ENCODE measurements around the gene CLPSL2.

The CLPSL2 gene

DNA sequence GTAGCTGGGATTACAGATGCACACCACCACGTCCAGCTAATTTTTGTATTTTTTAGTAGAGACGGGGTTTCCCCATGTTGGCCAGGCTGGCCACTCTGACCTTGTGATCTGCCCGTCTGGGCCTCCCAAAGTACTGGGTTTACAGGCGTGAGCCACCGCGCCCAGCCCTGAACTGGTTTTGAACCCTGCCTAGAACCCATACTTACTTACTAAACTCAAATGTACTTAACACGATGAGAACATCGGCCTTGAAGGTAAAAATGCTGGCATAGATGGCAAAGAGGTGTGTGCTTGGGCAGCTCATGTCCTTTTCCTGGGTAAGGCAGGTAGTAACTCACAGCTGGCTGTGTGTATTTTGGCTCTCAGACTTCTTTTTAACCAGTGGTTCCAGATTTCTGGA is 42.8 kb upstream of the CLPSL2 start:
- no peak for TF ChIP-seq ZBTB7A (IDR thresholded peaks at IDR 0.05; ENCODE audit: low read depth)
- TF ChIP-seq TCF12 (IDR thresholded peaks at IDR 0.05; ENCODE audit: low read depth) = no peak
- TF ChIP-seq CEBPB (IDR thresholded peaks at IDR 0.05) = no peak
- no peak for TF ChIP-seq EP300 (IDR thresholded peaks at IDR 0.05; ENCODE audit: borderline replicate concordance)
- TF ChIP-seq NFIC (IDR thresholded peaks at IDR 0.05) = no peak
- TF ChIP-seq TEAD4 (IDR thresholded peaks at IDR 0.05) = no peak
- TF ChIP-seq, protein P1, sequence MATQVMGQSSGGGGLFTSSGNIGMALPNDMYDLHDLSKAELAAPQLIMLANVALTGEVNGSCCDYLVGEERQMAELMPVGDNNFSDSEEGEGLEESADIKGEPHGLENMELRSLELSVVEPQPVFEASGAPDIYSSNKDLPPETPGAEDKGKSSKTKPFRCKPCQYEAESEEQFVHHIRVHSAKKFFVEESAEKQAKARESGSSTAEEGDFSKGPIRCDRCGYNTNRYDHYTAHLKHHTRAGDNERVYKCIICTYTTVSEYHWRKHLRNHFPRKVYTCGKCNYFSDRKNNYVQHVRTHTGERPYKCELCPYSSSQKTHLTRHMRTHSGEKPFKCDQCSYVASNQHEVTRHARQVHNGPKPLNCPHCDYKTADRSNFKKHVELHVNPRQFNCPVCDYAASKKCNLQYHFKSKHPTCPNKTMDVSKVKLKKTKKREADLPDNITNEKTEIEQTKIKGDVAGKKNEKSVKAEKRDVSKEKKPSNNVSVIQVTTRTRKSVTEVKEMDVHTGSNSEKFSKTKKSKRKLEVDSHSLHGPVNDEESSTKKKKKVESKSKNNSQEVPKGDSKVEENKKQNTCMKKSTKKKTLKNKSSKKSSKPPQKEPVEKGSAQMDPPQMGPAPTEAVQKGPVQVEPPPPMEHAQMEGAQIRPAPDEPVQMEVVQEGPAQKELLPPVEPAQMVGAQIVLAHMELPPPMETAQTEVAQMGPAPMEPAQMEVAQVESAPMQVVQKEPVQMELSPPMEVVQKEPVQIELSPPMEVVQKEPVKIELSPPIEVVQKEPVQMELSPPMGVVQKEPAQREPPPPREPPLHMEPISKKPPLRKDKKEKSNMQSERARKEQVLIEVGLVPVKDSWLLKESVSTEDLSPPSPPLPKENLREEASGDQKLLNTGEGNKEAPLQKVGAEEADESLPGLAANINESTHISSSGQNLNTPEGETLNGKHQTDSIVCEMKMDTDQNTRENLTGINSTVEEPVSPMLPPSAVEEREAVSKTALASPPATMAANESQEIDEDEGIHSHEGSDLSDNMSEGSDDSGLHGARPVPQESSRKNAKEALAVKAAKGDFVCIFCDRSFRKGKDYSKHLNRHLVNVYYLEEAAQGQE (IDR thresholded peaks at IDR 0.05; ENCODE audit: low read depth) = no peak
- no peak for TF ChIP-seq RAD21 (IDR thresholded peaks at IDR 0.05; ENCODE audit: low read depth)
- TF ChIP-seq EGR1 (IDR thresholded peaks at IDR 0.05) = no peak
- no peak for TF ChIP-seq YY1 (IDR thresholded peaks at IDR 0.05; ENCODE audit: low read depth)
- no peak for TF ChIP-seq CREB1 (IDR thresholded peaks at IDR 0.05; ENCODE audit: low read depth)
- TF ChIP-seq, protein P2, sequence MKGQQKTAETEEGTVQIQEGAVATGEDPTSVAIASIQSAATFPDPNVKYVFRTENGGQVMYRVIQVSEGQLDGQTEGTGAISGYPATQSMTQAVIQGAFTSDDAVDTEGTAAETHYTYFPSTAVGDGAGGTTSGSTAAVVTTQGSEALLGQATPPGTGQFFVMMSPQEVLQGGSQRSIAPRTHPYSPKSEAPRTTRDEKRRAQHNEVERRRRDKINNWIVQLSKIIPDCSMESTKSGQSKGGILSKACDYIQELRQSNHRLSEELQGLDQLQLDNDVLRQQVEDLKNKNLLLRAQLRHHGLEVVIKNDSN (IDR thresholded peaks at IDR 0.05) = no peak
- no peak for TF ChIP-seq TAF1 (IDR thresholded peaks at IDR 0.05; ENCODE audit: low read depth)
- no peak for TF ChIP-seq MAX (IDR thresholded peaks at IDR 0.05)
- no peak for TF ChIP-seq FOXM1 (IDR thresholded peaks at IDR 0.05; ENCODE audit: borderline replicate concordance, low read depth)

- TF ChIP-seq TEAD4 (IDR thresholded peaks at IDR 0.05) = no peak
- TF ChIP-seq TCF12 (IDR thresholded peaks at IDR 0.05; ENCODE audit: low read depth) = no peak
- no peak for TF ChIP-seq CEBPB (IDR thresholded peaks at IDR 0.05)
- no peak for TF ChIP-seq ZBTB7A (IDR thresholded peaks at IDR 0.05; ENCODE audit: low read depth)
- no peak for TF ChIP-seq EP300 (IDR thresholded peaks at IDR 0.05; ENCODE audit: borderline replicate concordance)
- TF ChIP-seq, protein P2 (IDR thresholded peaks at IDR 0.05) = no peak
- no peak for TF ChIP-seq MAX (IDR thresholded peaks at IDR 0.05)
- no peak for TF ChIP-seq CREB1 (IDR thresholded peaks at IDR 0.05; ENCODE audit: low read depth)
- TF ChIP-seq, protein P1 (IDR thresholded peaks at IDR 0.05; ENCODE audit: low read depth) = no peak
- TF ChIP-seq FOXM1 (IDR thresholded peaks at IDR 0.05; ENCODE audit: borderline replicate concordance, low read depth) = no peak
- TF ChIP-seq YY1 (IDR thresholded peaks at IDR 0.05; ENCODE audit: low read depth) = no peak
- no peak for TF ChIP-seq RAD21 (IDR thresholded peaks at IDR 0.05; ENCODE audit: low read depth)
- TF ChIP-seq NFIC (IDR thresholded peaks at IDR 0.05) = no peak
- TF ChIP-seq TAF1 (IDR thresholded peaks at IDR 0.05; ENCODE audit: low read depth) = no peak
- TF ChIP-seq EGR1 (IDR thresholded peaks at IDR 0.05) = no peak
Observed at GRCh38 chr6:35735452-35735851, 40.9 kb upstream of the CLPSL2 start.

DNA sequence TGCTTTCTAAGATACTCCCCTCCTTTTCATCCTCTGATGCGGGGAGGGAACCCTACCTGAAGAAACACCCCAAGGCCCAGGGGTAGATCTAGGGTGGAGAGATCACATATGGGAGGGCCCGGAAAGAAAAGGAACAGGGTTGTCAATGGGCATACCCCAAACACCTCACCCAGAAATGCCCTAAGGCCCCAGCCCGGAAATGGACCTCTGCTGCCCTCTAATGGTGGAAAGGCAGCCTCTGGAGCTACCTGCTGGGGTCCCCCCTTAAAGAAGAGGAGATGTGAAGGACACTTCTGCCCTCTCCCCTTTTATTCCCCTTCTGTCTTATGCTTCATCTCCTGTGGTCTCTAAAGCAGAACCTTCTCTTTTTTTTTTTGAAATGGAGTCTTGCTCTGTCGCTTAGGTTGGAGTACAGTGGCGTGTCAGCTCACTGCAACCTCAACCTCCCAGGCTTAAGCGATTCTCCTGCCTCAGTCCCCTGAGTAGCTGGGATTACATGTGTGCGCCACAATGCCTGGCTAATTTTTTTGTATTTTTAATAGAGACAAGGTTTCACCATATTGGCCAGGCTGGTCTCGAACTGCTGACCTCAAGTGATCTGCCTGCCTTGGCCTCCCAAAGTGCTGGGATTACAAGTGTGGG is 40.0 kb upstream of the CLPSL2 start:
- TF ChIP-seq, protein P1 (IDR thresholded peaks at IDR 0.05; ENCODE audit: low read depth) = no peak
- TF ChIP-seq RAD21 (IDR thresholded peaks at IDR 0.05; ENCODE audit: low read depth) = peak; percentile 94

DNA sequence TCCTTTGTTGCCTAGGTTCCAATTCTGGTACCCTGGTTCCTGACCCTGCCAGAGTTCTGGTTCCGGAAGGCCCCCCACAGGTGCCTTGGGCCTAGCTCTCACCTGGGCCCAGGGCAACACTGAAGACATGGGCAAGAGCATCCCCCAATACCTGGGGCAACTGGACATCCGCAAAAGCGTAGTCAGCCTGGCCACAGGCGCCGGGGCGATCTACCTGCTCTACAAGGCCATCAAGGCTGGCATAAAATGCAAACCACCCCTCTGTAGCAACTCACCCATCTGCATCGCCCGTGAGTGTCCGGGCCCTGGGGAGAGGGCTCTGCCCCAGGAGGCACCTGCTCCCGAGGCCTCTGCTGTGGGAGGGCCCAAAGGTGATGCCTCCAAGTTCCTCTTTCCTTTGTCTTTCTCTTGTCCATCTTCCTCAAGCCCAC is 39.4 kb upstream of the CLPSL2 start, which contains the start of gene ARMC12:
Gene ARMC12, plus strand, starts transcription at position 51 of the 431 bp plus-strand sequence. Its CDS starts 77 bp downstream, at position 128.
- TF ChIP-seq, protein P2 (IDR thresholded peaks at IDR 0.05) = no peak
- TF ChIP-seq TEAD4 (IDR thresholded peaks at IDR 0.05) (no peak), EGR1 (IDR thresholded peaks at IDR 0.05) (no peak), ZBTB7A (IDR thresholded peaks at IDR 0.05; ENCODE audit: low read depth) (no peak), RAD21 (IDR thresholded peaks at IDR 0.05; ENCODE audit: low read depth) (no peak), TAF1 (IDR thresholded peaks at IDR 0.05; ENCODE audit: low read depth) (no peak), FOXM1 (IDR thresholded peaks at IDR 0.05; ENCODE audit: borderline replicate concordance, low read depth) (no peak), YY1 (IDR thresholded peaks at IDR 0.05; ENCODE audit: low read depth) (no peak), MAX (IDR thresholded peaks at IDR 0.05) (no peak), CEBPB (IDR thresholded peaks at IDR 0.05) (no peak), CREB1 (IDR thresholded peaks at IDR 0.05; ENCODE audit: low read depth) (no peak), NFIC (IDR thresholded peaks at IDR 0.05) (no peak), EP300 (IDR thresholded peaks at IDR 0.05; ENCODE audit: borderline replicate concordance) (no peak)

Data from Ishikawa (cell line).